HepG2 (cell line): ENCODE measurements around the gene RHBDD2. TPM values are rescaled to one million over a fixed set of nuclear protein-coding genes. Genes with fewer than 3 reads are reported as not detected.

ENCODE experiments used
- CREB1 ChIP-seq, 2 experiments: fragments of 450-650 bp in 1 of 2; IDR thresholded peaks; 2 replicates each; pipeline ENCODE4 v1.6.1; 2016 to 2017; ENCODE audit warnings: control low read depth in 1 of 2, mild to moderate bottlenecking in 1 of 2, missing compliant biosample characterization in 1 of 2, missing genetic modification characterization in 1 of 2
- DDIT3 ChIP-seq: sonication (generic); formaldehyde crosslinking; IDR thresholded peaks from 2 replicates; pipeline ENCODE4 v1.4.0; 2020; ENCODE audit warnings: mild to moderate bottlenecking, missing genetic modification reagents
- HMGA1 ChIP-seq: sonication (generic); formaldehyde crosslinking; conservative IDR thresholded peaks from 2 replicates; pipeline ENCODE4 v1.4.0; 2020; ENCODE audit warnings: missing genetic modification reagents
- HNRNPL ChIP-seq: fragments of 200-400 bp; formaldehyde crosslinking; IDR thresholded peaks from 2 replicates; pipeline ENCODE4 v1.6.1; 2017; ENCODE audit warnings: mild to moderate bottlenecking, low read depth, low read length
- HOXA9 ChIP-seq: sonication (generic); formaldehyde crosslinking; IDR thresholded peaks from 2 replicates; pipeline ENCODE4 v1.8.1; 2022; ENCODE audit warnings: missing genetic modification reagents, mild to moderate bottlenecking, moderate library complexity, borderline replicate concordance
- ISX ChIP-seq: sonication (generic); formaldehyde crosslinking; conservative IDR thresholded peaks from 2 replicates; pipeline ENCODE4 v1.5.0; 2020; ENCODE audit warnings: missing genetic modification reagents
- JUN ChIP-seq: sonication (generic); formaldehyde crosslinking; IDR thresholded peaks from 2 replicates; pipeline ENCODE4 v1.4.0; 2020; ENCODE audit warnings: mild to moderate bottlenecking, missing genetic modification reagents
- KDM1A ChIP-seq: IDR thresholded peaks from 2 replicates; pipeline ENCODE4 v1.6.1; 2016; ENCODE audit warnings: missing compliant biosample characterization
- KDM5B ChIP-seq: sonication (generic); formaldehyde crosslinking; IDR thresholded peaks from 2 replicates; pipeline ENCODE4 v1.4.0; 2020; ENCODE audit warnings: missing genetic modification reagents, mild to moderate bottlenecking, borderline replicate concordance
- NR2C2 ChIP-seq: sonication (generic); formaldehyde crosslinking; IDR thresholded peaks from 2 replicates; pipeline ENCODE4 v1.4.0; 2020; ENCODE audit warnings: missing genetic modification reagents, mild to moderate bottlenecking, moderate library complexity, borderline replicate concordance
- PAXIP1 ChIP-seq: sonication (generic); formaldehyde crosslinking; conservative IDR thresholded peaks from 2 replicates; pipeline ENCODE4 v1.4.0; 2020; ENCODE audit warnings: mild to moderate bottlenecking, missing genetic modification reagents, moderate library complexity
- PCBP2 ChIP-seq: fragments of 200-400 bp; formaldehyde crosslinking; optimal IDR thresholded peaks from 2 replicates; pipeline ENCODE3; 2018; ENCODE audit warnings: low read length, low read depth; ENCODE audit not compliant: poor library complexity, severe bottlenecking
- RNF2 ChIP-seq: fragments of 450-650 bp; conservative IDR thresholded peaks from 2 replicates; pipeline ENCODE4 v1.6.1; 2016; ENCODE audit warnings: low read depth
- TCF7L2 ChIP-seq: IDR thresholded peaks from 2 replicates; pipeline ENCODE4 v1.6.1; 2011; ENCODE audit warnings: mild to moderate bottlenecking, low read depth, low read length, moderate library complexity
- THAP7 ChIP-seq: sonication (generic); formaldehyde crosslinking; IDR thresholded peaks from 2 replicates; pipeline ENCODE4 v1.8.1; 2023; ENCODE audit warnings: mild to moderate bottlenecking, missing genetic modification reagents
- ZFP82 ChIP-seq: sonication (generic); formaldehyde crosslinking; IDR thresholded peaks from 2 replicates; pipeline ENCODE4 v1.5.1; 2020; ENCODE audit warnings: mild to moderate bottlenecking, missing genetic modification reagents, borderline replicate concordance
- ZNF275 ChIP-seq: sonication (generic); formaldehyde crosslinking; IDR thresholded peaks from 2 replicates; pipeline ENCODE4 v1.8.0; 2022; ENCODE audit warnings: missing genetic modification reagents, mild to moderate bottlenecking, inconsistent platforms, borderline replicate concordance
- ZNF30 ChIP-seq: sonication (generic); formaldehyde crosslinking; IDR thresholded peaks from 2 replicates; pipeline ENCODE4 v1.5.0; 2020; ENCODE audit warnings: mild to moderate bottlenecking, missing genetic modification reagents
- ZNF7 ChIP-seq: IDR thresholded peaks from 2 replicates; pipeline ENCODE4 v1.6.1; 2016; ENCODE audit warnings: missing biosample characterization, missing genetic modification reagents
- ZNF709 ChIP-seq: sonication (generic); formaldehyde crosslinking; IDR thresholded peaks from 2 replicates; pipeline ENCODE4 v1.5.0; 2020; ENCODE audit warnings: mild to moderate bottlenecking, missing genetic modification reagents
- ZNF724P ChIP-seq: sonication (generic); formaldehyde crosslinking; IDR thresholded peaks from 2 replicates; pipeline ENCODE4 v1.8.0; 2022; ENCODE audit warnings: missing genetic modification reagents, borderline replicate concordance
- ZSCAN5A ChIP-seq: sonication (generic); formaldehyde crosslinking; IDR thresholded peaks from 2 replicates; pipeline ENCODE4 v1.8.0; 2022; ENCODE audit warnings: mild to moderate bottlenecking, missing genetic modification reagents, borderline replicate concordance
- polyA plus RNA-seq, 8 experiments: library from polyadenylated mRNA; depleted of rRNA in 3 of 8; stranded (reverse) in 7 of 8; unstranded in 1 of 8; fragments of >200 nt; fragmentation: Illumina TruSeq in 4 of 8; extraction: Trizol in 4 of 8; gene quantifications; 2 replicates each; pipeline versions ENCODE4 v1.2.1 to v1.2.3, GENCODE V29; 2011 to 2016; ENCODE audit warnings: low read depth in 4 of 8, missing spikeins in 1 of 8, mixed read lengths in 1 of 8; ENCODE audit not compliant: insufficient read depth in 1 of 8
- total RNA-seq, 5 experiments: library from RNA; depleted of rRNA; stranded (reverse); fragments of >200 nt; fragmentation: Illumina TruSeq; extraction: Trizol; gene quantifications; 2 replicates each; pipeline ENCODE4 v1.2.3, GENCODE V29; 2016; ENCODE audit warnings: low read depth in 1 of 5

Gene RHBDD2
- total and polyA plus RNA-seq, 2 of the 13 experiments (the other 11 are each of a cell fraction or from before 2014, with no cell fraction given), result 23.1 to 26.4 TPM

GRCh38 chr7:75878769-75879611 lies at the start of gene RHBDD2 (continued):
- TF ChIP-seq NR2C2 (CRISPR knock-in tag) (no peak; the same call in 1 of the 2 replicates), ZSCAN5A (CRISPR knock-in tag) (no peak), ZNF709 (CRISPR knock-in tag) (peak; percentile 92), HOXA9 (CRISPR knock-in tag) (no peak), ZNF30 (CRISPR knock-in tag) (0 out of 2 replicates have a peak, but pooled peaks have one; percentile 71), HNRNPL (no peak), DDIT3 (no peak), HMGA1 (CRISPR knock-in tag) (no peak), ZNF275 (CRISPR knock-in tag) (peak; percentile 92; the same call in 1 of the 2 replicates), ZNF724P (CRISPR knock-in tag) (peak; percentile 59; the same call in 1 of the 2 replicates), PAXIP1 (CRISPR knock-in tag) (peak; percentile 33; the same call in 1 of the 2 replicates), RNF2 (no peak), CREB1 (IDR thresholded peaks at IDR 0.05) (no peak), CREB1 (CRISPR knock-in tag; IDR thresholded peaks at IDR 0.05) (no peak), JUN (CRISPR knock-in tag) (no peak), ZNF7 (CRISPR knock-in tag) (no peak), PCBP2 (no peak), KDM5B (CRISPR knock-in tag) (peak; percentile 94), ZFP82 (no peak; the same call in 1 of the 2 replicates), KDM1A (CRISPR knock-in tag) (no peak), THAP7 (peak; percentile 59; the same call in 1 of the 2 replicates), TCF7L2 (no peak), ISX (0 out of 2 replicates have a peak, but pooled peaks have one; percentile 25)
